ENCODE data around the gene CHST11. TPM values are rescaled to one million over a fixed set of nuclear protein-coding genes. Genes with fewer than 3 reads are reported as not detected.
A peak's percentile ranks its signal among the peaks of the same experiment; 100 is the strongest.

Gene CHST11
- total RNA-seq, 1 experiment from 2014 or later: 6.7 TPM

DNA sequence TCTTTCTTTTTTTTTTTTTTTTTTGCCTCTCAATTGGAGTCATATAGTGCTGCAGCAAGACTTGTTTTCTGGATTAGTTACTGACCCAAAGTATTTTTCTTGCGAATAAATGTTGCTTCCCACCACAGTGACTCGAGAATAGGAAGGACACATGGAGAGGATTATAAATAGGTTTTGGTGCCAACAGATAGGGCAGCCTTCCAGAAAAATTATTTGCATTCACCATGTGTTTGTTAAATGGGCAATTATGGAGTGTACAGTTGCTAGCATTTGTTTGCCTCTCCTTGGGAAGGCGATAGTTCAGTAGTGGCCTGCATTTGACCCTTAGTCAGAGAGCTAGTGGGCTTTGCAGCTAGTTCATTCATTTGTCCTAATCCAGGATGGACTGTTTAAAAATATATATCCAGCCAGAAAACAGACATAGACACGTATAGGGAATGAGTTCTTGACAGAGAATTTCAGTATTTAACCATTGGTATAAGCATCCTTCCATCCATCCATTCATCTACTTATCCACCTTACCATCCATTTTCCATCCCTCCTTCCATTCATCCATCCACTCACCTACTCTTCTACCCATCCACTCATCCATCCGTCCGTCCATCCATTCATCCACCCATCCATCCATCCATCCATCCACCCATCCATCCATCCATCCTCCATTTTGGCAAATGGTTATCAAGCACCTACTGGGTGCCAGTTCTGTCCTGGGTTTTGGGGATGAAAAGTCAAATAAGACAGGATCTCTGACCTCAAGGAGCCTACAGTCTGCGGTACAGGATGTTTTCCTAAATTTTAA is 67.5 kb downstream of the CHST11 start:
- Histone ChIP-seq H3K23me2 (ENCODE audit: insufficient read length, low read depth, low read length, poor library complexity, severe bottlenecking) (no peaks in the 10 kb centered on the region), H2BK120ac (ENCODE audit: low read depth, low read length, poor library complexity, severe bottlenecking) (no peak overlapping the region), H3K9me3 (ENCODE audit: control insufficient read depth, low read depth, low read length) (no peaks in the 10 kb centered on the region), H4K20me1 (ENCODE audit: control insufficient read depth, insufficient read depth, insufficient read length) (no peaks in the 10 kb centered on the region), H2AK5ac (ENCODE audit: insufficient read length, low read length) (no peak overlapping the region), H3K4me2 (ENCODE audit: insufficient read depth, insufficient read length, low read length) (no peak overlapping the region), H3K14ac (ENCODE audit: insufficient read depth, low read length) (no peak overlapping the region), H2BK15ac (ENCODE audit: low read depth, low read length) (no peak overlapping the region), H2BK12ac (ENCODE audit: insufficient read length, low read depth, low read length) (no peak overlapping the region), H3K27me3 (ENCODE audit: insufficient read depth, low read length) (no peaks in the 10 kb centered on the region), H3K23ac (ENCODE audit: insufficient read length, low read depth, low read length) (no peak overlapping the region), H3K4me1 (ENCODE audit: insufficient read depth, low read length) (peaks cover 17% of the 10 kb centered on the region), H4K91ac (ENCODE audit: insufficient read length, low read depth, low read length) (no peak overlapping the region), H2BK5ac (ENCODE audit: insufficient read length, low read length) (no peak overlapping the region), H4K8ac (replicated peaks; ENCODE audit: insufficient read length, low read depth, low read length) (no peak overlapping the region), H2AFZ (ENCODE audit: low read length) (no peak overlapping the region), H3K79me1 (ENCODE audit: insufficient read depth, low read depth, low read length, poor library complexity, severe bottlenecking) (peaks cover 3% of the 10 kb centered on the region), H3K4ac (ENCODE audit: low read depth, low read length) (no peak overlapping the region), H3K9ac (ENCODE audit: extremely low read depth, insufficient read length, low read length) (no peak overlapping the region), H3T11ph (ENCODE audit: low read length) (no peak overlapping the region), H3K79me2 (ENCODE audit: insufficient read depth, low read length) (no peaks in the 10 kb centered on the region), H2BK20ac (ENCODE audit: low read depth, low read length, poor library complexity, severe bottlenecking) (no peak overlapping the region), H3K27ac (ENCODE audit: insufficient read length, low read depth, low read length) (no peak overlapping the region), H3K18ac (ENCODE audit: insufficient read length, low read depth, low read length) (no peak overlapping the region), H3K56ac (ENCODE audit: insufficient read length, low read depth, low read length) (no peak overlapping the region), H4K5ac (ENCODE audit: insufficient read length, low read depth, low read length) (no peak overlapping the region)
- Mint-ChIP-seq H3K27ac (peak overlapping the region in 1 of 3 experiments; percentile 60; a peak in 1 of 7 replicates), H3K27me3 (ENCODE audit: low read depth) (peaks cover 16% of the 10 kb centered on the region), H3K36me3 (ENCODE audit: insufficient read depth in 1 of 3, low read depth in 3 of 3) (peaks cover 0 to 1% (median under 1%) of the 10 kb centered on the region in 3 experiments; a peak in 3 of 7 replicates), H3K4me3 (peak overlapping the region in 1 of 2 experiments; percentile 56; a peak in 1 of 5 replicates), H3K9me3 (peaks cover 0 to 3% of the 10 kb centered on the region in 2 experiments; a peak in 3 of 5 replicates), H3K4me1 (peaks cover 53 to 57% of the 10 kb centered on the region in 2 experiments)
- DNase-seq: no peak
- WGBS (ENCODE audit: extremely low coverage, insufficient read length, low lambda C conversion rate): 100% methylated on average over 2 of the region's 7 CpGs
- no peak for TF ChIP-seq CTCF (conservative IDR thresholded peaks at IDR 0.05)
